Kidney (tissue), 14 donors: Measurements from ENCODE around the gene CCDC185. TPM values are rescaled to one million over a fixed set of nuclear protein-coding genes. Genes with fewer than 3 reads are reported as not detected.

Source experiments
- DNase-seq, 5 donors: peaks; one replicate each; pipeline ENCODE4 v3.0.0-alpha.2; 2013 to 2020
- FAIRE-seq: peaks from 2 replicates; lab custom pipeline; 2012; peaks lifted over from hg19 to GRCh38; lab: Jason Lieb, UNC
- H3K27ac ChIP-seq, 2 donors: one replicate each; pipeline ENCODE4 v1.7.0; 2013; ENCODE audit warnings: low read depth in 2 of 2, low read length in 2 of 2, inconsistent platforms in 1 of 2
- H3K27me3 ChIP-seq: one replicate; pipeline ENCODE4 v1.7.1; 2013; ENCODE audit warnings: low read length, inconsistent platforms; ENCODE audit not compliant: control insufficient read depth, insufficient read depth
- H3K36me3 ChIP-seq, 3 donors: one replicate each; pipeline versions ENCODE4 v1.7.0 to v1.7.1; 2013; ENCODE audit warnings: low read length in 3 of 3, control low read depth in 1 of 3, inconsistent platforms in 1 of 3; ENCODE audit not compliant: insufficient read depth in 3 of 3, control insufficient read depth in 2 of 3
- H3K4me1 ChIP-seq, 3 donors: one replicate each; pipeline versions ENCODE4 v1.7.0 to v1.7.1; 2013; ENCODE audit warnings: low read length in 3 of 3, inconsistent platforms in 1 of 3, low read depth in 1 of 3; ENCODE audit not compliant: control insufficient read depth in 2 of 3, insufficient read depth in 2 of 3
- H3K4me3 ChIP-seq, 3 donors: one replicate each; pipeline versions ENCODE4 v1.7.0 to v1.8.1; 2013; ENCODE audit warnings: low read length in 3 of 3, control low read depth in 1 of 3, inconsistent platforms in 1 of 3
- H3K9ac ChIP-seq, 3 donors: one replicate each; pipeline versions ENCODE4 v1.7.0 to v1.7.1; 2013; ENCODE audit warnings: low read length in 3 of 3, control low read depth in 1 of 3, inconsistent platforms in 1 of 3
- H3K9me3 ChIP-seq, 3 donors: one replicate each; pipeline versions ENCODE4 v1.7.0 to v1.7.1; 2013; ENCODE audit warnings: low read length in 3 of 3, control low read depth in 1 of 3, inconsistent platforms in 1 of 3; ENCODE audit not compliant: control insufficient read depth in 2 of 3, insufficient read depth in 1 of 3
- CTCF ChIP-seq: IDR thresholded peaks from 3 replicates; pipeline ENCODE4 v1.5.1; 2012; ENCODE audit warnings: mild to moderate bottlenecking, moderate library complexity, borderline replicate concordance; ENCODE audit not compliant: insufficient read depth; ENCODE audit errors: extremely low read depth
- intact Hi-C: fragments of 100-400 bp; cut with DNase I; formaldehyde crosslinking; loops from one replicate; pipeline ENCODE4 v1.11.1; 2022
- polyA plus RNA-seq: library from polyadenylated mRNA; stranded (reverse); fragments of 350-450 nt; fragmentation: Illumina TruSeq; extraction: RNeasy Lipid Tissue Mini Kit (QIAGEN cat#74804); gene quantifications from one replicate; pipeline ENCODE4 v1.2.3, GENCODE V29; 2014; ENCODE audit warnings: low read depth, low replicate concordance; ENCODE audit not compliant: insufficient read depth
- total RNA-seq: library from RNA; stranded (reverse); fragmentation: NEBNext Ultra II Directional; extraction: Animal tissue kit (Norgen Biotek cat#: 25700); gene quantifications from one replicate; pipeline ENCODE4 v1.2.1, GENCODE V29; 2021
- donor health status: control.
- donor health status: control.
- donor health status: control.
- donor health status: control.
- donor health status: control.
- donor health status: DM: yes; HTN: yes; CAD: no.
- donor health status: Normal renal cell carcinoma (clear cell type).

The CCDC185 gene
- total and polyA plus RNA-seq, 2 donors from 2014 or later: 0.13 TPM; not detected in 1

GRCh38 chr1:223363856-223364684 lies 29.1 kb upstream of the CCDC185 start, which contains the start of gene SUSD4:
TSS of gene SUSD4 (minus strand) at chr1:223364176. CDS start at chr1:223363425, 751 bp downstream.
- peak; percentile 82 to 90 (median 87) for DNase-seq
- Histone ChIP-seq H3K4me1 (peaks cover 0 to 4% (median 0%) of the 10 kb centered on the region in 3 donors), H3K36me3 (no peaks in the 10 kb centered on the region), H3K4me3 (peak within 1 kb of the TSS; percentile 36 to 60 (median 45)), H3K27me3 (no peaks in the 10 kb centered on the region), H3K27ac (no peak within 1 kb of the TSS), H3K9me3 (no peaks in the 10 kb centered on the region), H3K9ac (peak within 1 kb of the TSS in 2 of 3 donors; percentile 24 to 34)
- FAIRE-seq: no peak
- TF ChIP-seq CTCF: no peak
- intact Hi-C loops: no loop called here

- Histone ChIP-seq H3K9me3 (no peaks in the 10 kb centered on the region), H3K27me3 (no peaks in the 10 kb centered on the region), H3K9ac (peak overlapping the region in 1 of 3 donors; percentile 34), H3K27ac (no peak overlapping the region), H3K4me1 (peaks cover 0 to 4% (median 0%) of the 10 kb centered on the region in 3 donors), H3K36me3 (no peaks in the 10 kb centered on the region), H3K4me3 (peak overlapping the region in 2 of 3 donors; percentile 36 to 48)
- no peak for TF ChIP-seq CTCF
- intact Hi-C loops: no loop called here
- FAIRE-seq (no peak), DNase-seq (peak; percentile 31 to 74 (median 42))
Observed at GRCh38 chr1:223364685-223365382, 28.4 kb upstream of the CCDC185 start.

GRCh38 chr1:223374064-223374610 lies 19.1 kb upstream of the CCDC185 start:
- Histone ChIP-seq H3K36me3 (no peaks in the 10 kb centered on the region), H3K4me1 (no peaks in the 10 kb centered on the region), H3K9ac (no peak overlapping the region), H3K27ac (no peak overlapping the region), H3K27me3 (no peaks in the 10 kb centered on the region), H3K4me3 (no peak overlapping the region), H3K9me3 (no peaks in the 10 kb centered on the region)
- TF ChIP-seq CTCF: no peak
- no peak for DNase-seq
- FAIRE-seq: no peak
- intact Hi-C loops: no loop called here
